Neuron (in vitro differentiated cells): Measurements from ENCODE around the gene COL8A2.
"Not testable (repeated sequence)": the region's sequence is repeated elsewhere in the genome, so short reads cannot be mapped to it uniquely, and the experiment has no call there.

ENCODE experiments used
- H2AFZ ChIP-seq: one replicate; pipeline ENCODE4 v1.6.1; 2013; ENCODE audit warnings: low read depth, mild to moderate bottlenecking, inconsistent platforms, low read length, moderate library complexity
- H3K27me3 ChIP-seq: one replicate; pipeline ENCODE4 v1.6.1; 2013; ENCODE audit warnings: low read length; ENCODE audit not compliant: insufficient read depth
- H3K36me3 ChIP-seq: one replicate; pipeline ENCODE4 v1.6.1; 2013; ENCODE audit warnings: low read length; ENCODE audit not compliant: insufficient read depth
- H3K4me1 ChIP-seq: one replicate; pipeline ENCODE4 v1.6.1; 2013; ENCODE audit warnings: low read length; ENCODE audit not compliant: insufficient read depth
- H3K4me3 ChIP-seq: 2 replicates; pipeline ENCODE4 v1.5.1; 2013; ENCODE audit warnings: mild to moderate bottlenecking, low read length, moderate library complexity
- H3K9me3 ChIP-seq: one replicate; pipeline ENCODE4 v1.6.1; 2013; ENCODE audit warnings: low read length

The COL8A2 gene

DNA sequence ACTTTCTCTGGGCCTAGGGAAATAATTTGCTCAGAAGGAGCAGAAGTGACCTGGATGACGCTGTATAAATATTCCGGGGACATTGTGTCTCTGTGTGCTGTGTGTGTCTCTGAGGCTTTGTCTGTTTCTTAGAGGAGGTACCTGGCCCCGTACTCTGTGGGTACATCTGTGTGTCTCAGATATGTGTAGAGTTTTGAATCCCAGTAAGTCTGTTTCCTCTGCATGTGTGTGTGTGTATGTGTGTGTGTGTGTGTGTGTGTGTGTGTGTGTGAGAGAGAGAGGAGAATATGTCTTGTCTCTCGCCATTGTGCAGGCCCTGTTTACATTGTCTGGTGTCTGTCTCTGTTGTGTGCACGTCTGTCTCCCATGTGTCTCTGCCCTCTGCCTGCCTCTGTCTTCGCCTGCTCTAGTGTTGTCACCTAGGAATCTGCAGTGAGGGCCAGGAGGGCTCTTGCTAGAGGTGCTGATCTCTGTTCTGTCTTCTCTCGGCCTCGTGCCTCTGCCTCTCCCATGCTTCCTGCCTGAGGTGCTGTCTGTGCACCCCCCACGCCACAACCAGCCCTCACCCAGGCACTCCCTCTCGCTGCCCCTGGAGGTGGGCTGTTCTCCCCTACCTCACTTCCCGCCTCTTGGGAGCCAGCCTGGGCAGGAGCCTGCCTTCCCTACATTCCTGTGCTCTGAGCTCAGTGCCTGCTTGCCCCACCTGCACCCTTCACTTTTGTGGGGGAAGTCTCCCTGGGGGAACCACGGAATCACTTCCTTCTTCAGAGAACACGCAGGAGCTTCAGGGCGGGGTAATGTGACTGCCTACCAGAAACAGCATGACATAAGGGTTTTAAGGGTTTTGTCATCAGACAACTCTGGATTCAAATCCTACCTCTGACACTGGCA, 36.9 kb upstream of the COL8A2 start:
- no peaks in the 10 kb centered on the region for H3K9me3 ChIP-seq
- H3K4me3 ChIP-seq = no peak overlapping the region
- H3K36me3 ChIP-seq = peaks cover 26% of the 10 kb centered on the region
- peaks cover 44% of the 10 kb centered on the region for H3K4me1 ChIP-seq
- no peak overlapping the region for H2AFZ ChIP-seq
- no peaks in the 10 kb centered on the region for H3K27me3 ChIP-seq

GRCh38 chr1:36160949-36161485, 36.0 kb upstream of the COL8A2 start:
- H3K36me3 ChIP-seq = peaks cover 21% of the 10 kb centered on the region
- H3K4me3 ChIP-seq = peak overlapping the region; percentile 40
- H3K4me1 ChIP-seq = peaks cover 42% of the 10 kb centered on the region
- no peaks in the 10 kb centered on the region for H3K27me3 ChIP-seq
- H3K9me3 ChIP-seq = no peaks in the 10 kb centered on the region
- H2AFZ ChIP-seq = no peak overlapping the region

GRCh38 chr1:36160388-36160948, 35.4 kb upstream of the COL8A2 start:
- peak overlapping the region; percentile 40 for H3K4me3 ChIP-seq
- peaks cover 40% of the 10 kb centered on the region for H3K4me1 ChIP-seq
- no peaks in the 10 kb centered on the region for H3K27me3 ChIP-seq
- H2AFZ ChIP-seq = no peak overlapping the region
- H3K36me3 ChIP-seq = peaks cover 21% of the 10 kb centered on the region
- H3K9me3 ChIP-seq = no peaks in the 10 kb centered on the region

GRCh38 chr1:36159614-36160387, 34.8 kb upstream of the COL8A2 start:
- H3K27me3 ChIP-seq = no peaks in the 10 kb centered on the region
- no peak overlapping the region for H2AFZ ChIP-seq
- no peak overlapping the region for H3K4me3 ChIP-seq
- peaks cover 21% of the 10 kb centered on the region for H3K36me3 ChIP-seq
- peaks cover 43% of the 10 kb centered on the region for H3K4me1 ChIP-seq
- H3K9me3 ChIP-seq = no peaks in the 10 kb centered on the region

DNA sequence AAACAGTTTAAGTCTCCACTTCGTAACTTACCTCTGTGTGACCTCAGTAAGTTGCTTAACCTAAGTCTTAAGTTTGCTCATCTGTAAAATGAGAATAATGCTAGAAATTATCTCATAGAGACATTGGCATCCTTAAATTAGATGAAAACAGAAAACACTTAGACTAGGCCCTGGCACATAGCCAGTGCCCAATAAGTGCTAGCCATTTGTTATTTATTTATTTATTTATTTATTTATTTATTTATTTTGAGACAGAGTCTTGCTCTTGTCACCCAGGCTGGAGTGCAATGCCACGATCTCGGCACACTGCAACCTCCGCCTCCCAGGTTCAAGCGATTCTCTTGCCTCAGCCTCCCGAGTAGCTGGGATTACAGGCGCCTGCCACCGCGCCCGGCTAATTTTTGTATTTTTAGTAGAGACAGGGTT, 33.8 kb upstream of the COL8A2 start:
- peaks cover 51% of the 10 kb centered on the region for H3K4me1 ChIP-seq
- not testable (repeated sequence) for H2AFZ ChIP-seq, H3K4me3 ChIP-seq, H3K9me3 ChIP-seq, H3K27me3 ChIP-seq
- peaks cover 11% of the 10 kb centered on the region for H3K36me3 ChIP-seq

DNA sequence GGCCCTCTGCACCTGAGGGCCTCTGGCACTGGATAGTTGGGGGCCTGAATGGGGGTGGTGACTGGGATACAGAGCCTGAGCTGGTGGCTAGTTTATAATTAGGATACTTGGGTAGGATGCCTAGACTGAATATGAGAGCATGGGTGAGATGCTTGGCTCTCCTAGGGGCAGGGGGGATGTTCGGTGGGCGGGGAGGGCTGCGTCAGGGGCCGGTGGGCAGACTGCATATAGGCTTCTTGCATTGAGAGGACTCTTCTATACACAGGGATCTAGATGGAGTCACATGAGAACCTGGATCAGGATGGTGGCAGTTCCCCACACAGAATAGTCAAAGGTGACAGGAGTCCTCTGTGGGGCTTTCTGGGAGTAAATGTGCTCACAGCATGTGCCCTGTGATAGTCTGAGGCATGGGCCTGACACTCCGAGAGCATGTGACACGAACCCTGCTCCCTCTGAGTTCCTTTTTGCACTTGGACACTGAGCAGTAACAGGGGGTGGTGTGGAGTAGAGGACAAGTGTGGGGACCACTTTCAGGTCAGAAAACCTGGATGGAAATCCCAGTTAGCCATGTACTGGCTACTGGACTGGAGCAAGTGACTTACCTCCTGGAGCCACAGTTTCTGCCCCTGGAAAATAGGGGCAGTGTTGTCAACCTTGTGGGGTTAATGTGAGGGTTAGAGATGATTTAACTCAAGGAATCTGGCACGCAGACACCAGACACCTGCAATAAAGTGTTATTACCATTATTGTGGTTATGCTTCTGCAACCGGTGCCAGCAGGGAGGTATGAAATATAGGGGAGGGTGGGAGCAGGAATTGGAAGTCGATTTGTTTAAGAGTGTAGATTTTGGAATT, 33.2 kb upstream of the COL8A2 start:
- Histone ChIP-seq H3K27me3 (no peaks in the 10 kb centered on the region), H3K9me3 (no peaks in the 10 kb centered on the region), H2AFZ (no peak overlapping the region), H3K36me3 (peaks cover 11% of the 10 kb centered on the region), H3K4me1 (peaks cover 51% of the 10 kb centered on the region), H3K4me3 (peak overlapping the region; percentile 90)

DNA sequence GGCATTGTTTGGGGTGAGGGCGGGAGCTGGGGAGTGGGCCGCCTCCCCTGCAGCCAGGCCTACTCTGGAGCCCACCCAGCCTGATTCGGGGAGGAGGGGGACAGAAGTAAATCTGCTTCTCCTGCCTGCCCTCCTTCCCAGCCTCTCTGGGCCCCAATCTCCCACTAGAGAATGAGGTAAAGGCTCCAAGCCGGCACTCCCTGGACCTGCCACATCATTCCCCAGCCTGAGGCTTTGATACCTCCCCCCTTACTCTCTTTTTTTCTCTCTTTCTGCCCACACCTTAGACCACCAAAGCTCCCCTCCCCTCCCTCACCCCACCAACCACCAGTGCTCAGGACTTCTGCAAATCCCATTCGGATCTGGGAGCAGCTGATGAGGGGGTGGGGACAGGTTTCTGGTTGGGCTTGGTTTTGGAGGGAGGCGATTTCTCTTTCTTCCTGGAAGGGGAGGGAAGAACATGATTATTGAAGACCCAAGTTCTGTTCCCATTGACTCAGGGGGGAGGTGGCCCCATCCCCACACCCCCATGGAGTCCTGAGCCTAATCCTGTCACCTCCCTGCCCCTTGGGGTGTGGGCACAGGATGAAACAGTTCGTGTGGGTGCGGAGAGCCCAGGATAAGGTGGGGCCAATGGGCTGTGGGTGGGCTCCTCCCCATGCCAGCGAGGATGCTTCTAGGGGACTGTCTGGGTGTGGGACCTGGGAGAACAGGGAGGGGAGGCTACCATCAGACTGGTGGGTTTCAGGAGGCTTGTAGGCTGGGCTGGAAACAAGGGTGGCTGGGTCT, 32.3 kb upstream of the COL8A2 start:
- no peaks in the 10 kb centered on the region for H3K9me3 ChIP-seq
- H3K27me3 ChIP-seq = no peaks in the 10 kb centered on the region
- H3K4me3 ChIP-seq = peak overlapping the region; percentile 90
- H3K36me3 ChIP-seq = peaks cover 11% of the 10 kb centered on the region
- H3K4me1 ChIP-seq = peaks cover 51% of the 10 kb centered on the region
- H2AFZ ChIP-seq = no peak overlapping the region

DNA sequence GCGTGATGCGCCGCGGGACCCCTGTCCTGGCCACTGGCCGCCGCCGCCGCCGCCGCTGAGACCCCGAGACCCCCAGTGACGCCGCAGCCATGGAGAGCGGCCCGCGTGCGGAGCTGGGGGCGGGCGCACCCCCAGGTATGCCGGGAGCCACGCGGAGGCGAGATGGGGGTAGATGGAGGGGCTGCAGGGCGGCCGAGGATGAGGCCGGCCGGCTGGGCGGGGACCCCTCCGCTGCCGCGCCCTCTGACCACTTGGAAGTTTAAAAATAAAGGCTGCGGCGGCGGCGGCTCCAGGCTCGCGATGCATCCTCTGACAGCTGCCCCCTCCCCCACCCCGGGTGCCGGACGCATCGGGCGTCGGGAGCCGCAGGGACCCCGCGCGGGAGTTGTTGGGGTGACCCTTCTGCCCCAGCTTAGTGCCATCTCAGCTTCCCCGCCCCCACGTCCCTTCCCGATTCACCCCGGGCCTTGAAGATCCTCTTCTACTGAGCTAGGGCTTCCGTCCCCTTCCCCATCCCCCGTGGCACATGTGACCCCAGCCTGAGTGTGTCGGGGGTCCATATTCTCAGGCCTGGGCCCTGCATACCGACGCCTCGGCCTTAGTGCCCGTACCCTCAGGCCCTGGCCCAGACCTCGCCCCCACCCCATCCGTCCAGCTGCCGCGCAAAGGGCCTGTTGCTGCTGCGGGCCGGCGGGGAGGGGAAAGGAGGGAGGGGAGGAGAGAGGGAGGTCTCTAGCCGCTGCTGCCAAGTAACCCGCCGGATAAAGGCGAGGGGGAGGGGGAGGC, 31.5 kb upstream of the COL8A2 start:
- H3K27me3 ChIP-seq = no peaks in the 10 kb centered on the region
- H3K36me3 ChIP-seq = peaks cover 8% of the 10 kb centered on the region
- peak overlapping the region; percentile 90 for H3K4me3 ChIP-seq
- no peaks in the 10 kb centered on the region for H3K9me3 ChIP-seq
- H2AFZ ChIP-seq = no peak overlapping the region
- peaks cover 49% of the 10 kb centered on the region for H3K4me1 ChIP-seq

DNA sequence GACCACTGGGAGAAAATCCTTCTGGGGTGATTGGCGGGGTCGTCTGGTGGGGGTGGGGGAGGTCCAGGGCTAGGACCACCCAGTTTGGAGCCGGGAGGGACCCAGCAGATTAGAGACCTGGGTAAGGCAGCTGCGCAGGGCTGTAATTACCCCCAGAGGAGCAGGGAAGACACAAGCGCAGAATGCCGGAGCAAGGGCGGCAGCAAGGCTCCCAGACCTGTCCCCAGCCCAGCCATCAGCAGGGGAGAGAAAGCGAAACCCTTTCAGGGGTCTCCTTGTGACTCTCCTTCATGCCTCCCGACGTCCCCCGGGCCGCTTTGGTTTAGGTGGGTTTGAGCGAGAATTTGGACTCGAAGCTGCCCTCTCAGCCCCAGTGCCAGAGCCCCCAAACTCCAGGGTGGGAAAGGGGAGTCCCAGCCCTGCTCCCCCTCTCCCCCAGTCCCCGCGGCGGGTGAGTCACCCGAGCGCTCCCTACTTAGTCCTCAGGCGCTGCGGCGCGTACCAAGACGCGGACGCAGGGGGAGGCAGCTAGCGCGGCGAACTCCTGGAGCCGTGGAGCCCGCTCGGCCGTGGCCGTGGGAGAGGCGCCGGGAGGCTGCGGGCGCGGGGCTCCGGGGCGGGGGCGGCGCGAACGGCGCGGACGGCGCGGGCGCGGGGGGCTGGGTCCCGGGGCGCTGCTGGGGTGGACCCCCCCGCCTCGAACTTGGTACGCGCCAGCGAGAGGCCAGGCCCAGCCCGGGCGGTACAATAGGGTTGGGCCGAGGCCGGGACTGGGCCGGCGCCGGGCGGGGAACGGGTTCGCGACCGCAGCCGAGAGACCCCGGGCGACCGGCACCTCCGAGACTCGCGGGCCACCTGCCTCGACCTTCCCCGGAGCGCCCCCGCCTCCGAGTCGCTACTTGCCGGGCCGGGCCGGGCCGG, 30.6 kb upstream of the COL8A2 start, which contains the start of gene MAP7D1:
Gene MAP7D1 (plus strand): TSS at position 753 of the 921 bp plus-strand sequence. CDS start 258 bp downstream, outside the sequence.
- Histone ChIP-seq H3K4me1 (peaks cover 45% of the 10 kb centered on the region), H3K27me3 (no peaks in the 10 kb centered on the region), H3K36me3 (peaks cover 8% of the 10 kb centered on the region), H2AFZ (peak within 1 kb of the TSS; percentile 7), H3K4me3 (peak within 1 kb of the TSS; percentile 90), H3K9me3 (no peaks in the 10 kb centered on the region)

DNA sequence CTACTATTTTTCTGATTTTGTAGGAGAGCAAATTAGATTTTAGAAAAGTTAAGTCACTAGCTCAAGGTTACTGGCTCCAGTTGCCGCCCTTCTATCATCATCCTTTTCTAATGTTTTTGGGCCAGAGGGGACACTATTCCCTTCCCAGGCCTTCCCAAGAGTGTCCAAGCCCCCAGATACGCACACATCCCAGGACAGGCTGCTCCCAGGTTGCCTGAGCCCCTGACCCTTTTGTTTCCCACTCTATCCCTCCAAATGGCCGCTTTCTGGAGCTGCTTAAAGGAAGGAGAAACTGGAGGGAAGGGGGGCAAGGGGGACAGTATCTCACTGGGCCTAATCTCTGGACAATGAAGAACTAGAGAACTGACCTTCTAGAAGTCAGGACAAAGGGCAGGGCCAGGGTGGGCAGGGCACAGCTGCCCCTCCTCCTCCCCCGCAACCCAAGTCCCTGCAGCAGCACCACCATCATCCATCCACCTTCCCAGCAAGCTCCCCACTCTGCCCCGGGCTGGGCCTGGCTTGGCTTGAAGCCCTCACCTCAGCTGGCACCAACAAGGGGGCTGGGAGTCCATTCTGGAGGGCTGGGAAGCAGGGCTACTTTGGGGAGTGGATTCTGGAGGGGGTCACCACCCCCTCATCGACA, 29.9 kb upstream of the COL8A2 start:
- Histone ChIP-seq H3K4me3 (peak overlapping the region; percentile 90), H3K9me3 (no peaks in the 10 kb centered on the region), H2AFZ (no peak overlapping the region), H3K36me3 (peaks cover 8% of the 10 kb centered on the region), H3K27me3 (no peaks in the 10 kb centered on the region), H3K4me1 (peaks cover 45% of the 10 kb centered on the region)
